Uterus (tissue), 4 donors: ENCODE measurements around the gene NR2F6. TPM values are rescaled to one million over a fixed set of nuclear protein-coding genes. Genes with fewer than 3 reads are reported as not detected.

Source experiments
- DNase-seq, 2 donors: peaks; one replicate each; pipeline ENCODE4 v3.0.0-alpha.2; 2019 to 2020
- H3K27ac ChIP-seq, 2 donors: fragments of 200-600 bp; sonication (generic); 1 replicate in 1 of 2; 2 replicates in 1 of 2; pipeline ENCODE4 v1.5.1; 2016 to 2018
- H3K27me3 ChIP-seq, 2 donors: fragments of 200-600 bp; sonication (generic); one replicate each; pipeline ENCODE4 v1.5.1; 2018 to 2019; ENCODE audit warnings: control low read depth in 1 of 2
- H3K36me3 ChIP-seq, 2 donors: fragments of 200-600 bp; sonication (generic); one replicate each; pipeline ENCODE4 v1.5.1; 2019; ENCODE audit warnings: control low read depth in 1 of 2
- H3K4me1 ChIP-seq, 2 donors: fragments of 200-600 bp; sonication (generic); one replicate each; pipeline ENCODE4 v1.5.1; 2018 to 2019; ENCODE audit warnings: control low read depth in 1 of 2
- H3K4me3 ChIP-seq, 2 donors: fragments of 200-600 bp; sonication (generic); 1 replicate in 1 of 2; 2 replicates in 1 of 2; pipeline ENCODE4 v1.5.1; 2018 to 2019; ENCODE audit warnings: mild to moderate bottlenecking in 1 of 2
- H3K9me3 ChIP-seq, 2 donors: fragments of 200-600 bp; sonication (generic); one replicate each; pipeline ENCODE4 v1.5.1; 2019; ENCODE audit warnings: control low read depth in 1 of 2
- CTCF ChIP-seq, 4 experiments: fragments of 200-600 bp in 2 of 4; fragments of 450-650 bp in 2 of 4; sonication (generic) in 2 of 4; IDR thresholded peaks; one replicate each; pipeline ENCODE4 v1.5.1; 2016 to 2019; ENCODE audit warnings: antibody characterized with exemption in 4 of 4, mild to moderate bottlenecking in 2 of 4, moderate library complexity in 1 of 4
- POLR2A ChIP-seq, 2 donors: fragments of 450-650 bp; IDR thresholded peaks; one replicate each; pipeline ENCODE4 v1.6.1; 2016; ENCODE audit warnings: antibody characterized with exemption in 2 of 2, mild to moderate bottlenecking in 1 of 2, moderate library complexity in 1 of 2
- intact Hi-C: fragments of 100-400 bp; cut with DNase I; formaldehyde crosslinking; loops from one replicate; pipeline ENCODE4 v1.15.1; 2023; ENCODE audit warnings: low total_unique reads
- total RNA-seq, 4 donors: library from RNA; depleted of rRNA in 3 of 4; stranded (reverse); fragments of >200 nt in 3 of 4; gene quantifications; one replicate each; pipeline versions ENCODE4 v1.1.0 to v1.2.4, GENCODE V29; 2014 to 2023
- donor health status: DM: yes; HTN: yes; CAD: no.

The NR2F6 gene
- total RNA-seq, 4 donors from 2014 or later, result 14.3 to 45.0 (median 36.0) TPM

- TF ChIP-seq POLR2A (IDR thresholded peaks at IDR 0.05) (no peak), CTCF (IDR thresholded peaks at IDR 0.05) (no peak)
- Histone ChIP-seq H3K4me1 (peaks cover 0 to 4% of the 10 kb centered on the region in 2 donors), H3K9me3 (no peaks in the 10 kb centered on the region), H3K4me3 (peak overlapping the region; percentile 71 to 96), H3K27ac (peak overlapping the region; percentile 93 to 94), H3K27me3 (no peaks in the 10 kb centered on the region), H3K36me3 (no peaks in the 10 kb centered on the region)
- intact Hi-C loops, result no loop called here
- DNase-seq, result no peak
These were observed 31.1 kb downstream of the NR2F6 start for GRCh38 chr19:17214508-17215126.

- Histone ChIP-seq H3K36me3 (no peaks in the 10 kb centered on the region), H3K4me3 (no peak overlapping the region), H3K27ac (no peak overlapping the region), H3K9me3 (no peaks in the 10 kb centered on the region), H3K27me3 (no peaks in the 10 kb centered on the region), H3K4me1 (peaks cover 0 to 4% of the 10 kb centered on the region in 2 donors)
- no peak for DNase-seq
- intact Hi-C loops, result no loop called here
- TF ChIP-seq POLR2A (IDR thresholded peaks at IDR 0.05), result no peak
- no peak for TF ChIP-seq CTCF (IDR thresholded peaks at IDR 0.05)
These were observed 32.4 kb downstream of the NR2F6 start for GRCh38 chr19:17213334-17213733.

GRCh38 chr19:17211547-17212446 lies 33.9 kb downstream of the NR2F6 start:
- Histone ChIP-seq H3K27me3 (no peaks in the 10 kb centered on the region), H3K4me1 (peaks cover 0 to 4% of the 10 kb centered on the region in 2 donors), H3K4me3 (no peak overlapping the region), H3K9me3 (no peaks in the 10 kb centered on the region), H3K27ac (no peak overlapping the region), H3K36me3 (no peaks in the 10 kb centered on the region)
- no peak for TF ChIP-seq POLR2A (IDR thresholded peaks at IDR 0.05)
- no peak for TF ChIP-seq CTCF (IDR thresholded peaks at IDR 0.05)
- intact Hi-C loops, result no loop called here
- no peak for DNase-seq

- Histone ChIP-seq H3K9me3 (no peaks in the 10 kb centered on the region), H3K27me3 (no peaks in the 10 kb centered on the region), H3K27ac (no peak overlapping the region), H3K4me1 (peaks cover 0 to 4% of the 10 kb centered on the region in 2 donors), H3K4me3 (no peak overlapping the region), H3K36me3 (no peaks in the 10 kb centered on the region)
- TF ChIP-seq CTCF (IDR thresholded peaks at IDR 0.05), result no peak
- TF ChIP-seq POLR2A (IDR thresholded peaks at IDR 0.05), result no peak
- intact Hi-C loops, result no loop called here
- no peak for DNase-seq
These were observed 35.4 kb downstream of the NR2F6 start for GRCh38 chr19:17210296-17210695.
